Stimulated activated CD8-positive, alpha-beta memory T cell treated with anti-CD3 and anti-CD28 coated beads, Interleukin-4, amount 100 ng/mL, for 1 hour (primary cell): ENCODE measurements around the gene LAG3.

ENCODE experiments used
- DNase-seq, 2 donors: peaks; one replicate each; pipeline ENCODE4 v3.0.0-alpha.2; 2020; ENCODE audit warnings: low read depth in 2 of 2, low spot score in 1 of 2

Gene LAG3

GRCh38 chr12:6821591-6822425 is 49.5 kb downstream of the LAG3 start, which contains the start of gene GPR162:
GPR162 (plus strand) TSS chr12:6821821; CDS start chr12:6823899, 2,078 bp downstream.
- DNase-seq = no peak

- no peak for DNase-seq
These were observed 50.3 kb downstream of the LAG3 start for GRCh38 chr12:6822426-6823135.

GRCh38 chr12:6823182-6824084 is 51.1 kb downstream of the LAG3 start:
- no peak for DNase-seq

- DNase-seq = no peak
These were observed 51.9 kb downstream of the LAG3 start for GRCh38 chr12:6824085-6824775.

GRCh38 chr12:6824901-6825381 is 52.6 kb downstream of the LAG3 start:
- no peak for DNase-seq

- DNase-seq = peak; percentile 60 to 63
These were observed 53.2 kb downstream of the LAG3 start for GRCh38 chr12:6825398-6826124.

GRCh38 chr12:6826125-6826733 is 53.9 kb downstream of the LAG3 start:
- no peak for DNase-seq

- no peak for DNase-seq
These were observed 54.6 kb downstream of the LAG3 start for GRCh38 chr12:6826734-6827436.

GRCh38 chr12:6827437-6827911 is 55.2 kb downstream of the LAG3 start:
- DNase-seq = no peak
